Endothelial cell of umbilical vein (primary cell): ENCODE data around the gene CLSTN2. TPM values are rescaled to one million over a fixed set of nuclear protein-coding genes. Genes with fewer than 3 reads are reported as not detected.

ENCODE experiments used
- BruUV-seq: library from RNA; stranded (reverse); fragments of 400-500 nt; replicated peaks from 2 replicates; lab custom pipeline; 2021; lab: Mats Ljungman, UMichigan
- CTCF ChIA-PET: fragments of 300-600, 350-600 bp; sonication (Branson Sonifier 250); formaldehyde crosslinking; loops from one replicate; lab custom pipeline; 2021; ENCODE audit warnings: antibody characterized with exemption, inconsistent platforms; lab: Charles Lee
- POLR2A ChIA-PET: fragments of 300-600, 350-600 bp; sonication (Branson Sonifier 250); formaldehyde crosslinking; loops from one replicate; lab custom pipeline; 2021; ENCODE audit warnings: antibody characterized with exemption, inconsistent platforms; lab: Charles Lee
- DNase-seq: peaks from one replicate; pipeline ENCODE4 v3.0.0-alpha.2; 2011; ENCODE audit warnings: low read depth, low spot score
- FAIRE-seq: peaks from 2 replicates; lab custom pipeline; 2011; peaks lifted over from hg19 to GRCh38; lab: Jason Lieb, UNC
- H2AFZ ChIP-seq: 2 replicates; pipeline ENCODE4 v1.6.0; 2012; ENCODE audit warnings: low read depth, low read length, control low read depth, inconsistent platforms
- H3K27ac ChIP-seq: 2 replicates; pipeline ENCODE4 v1.5.1; 2011; ENCODE audit warnings: low read depth, mild to moderate bottlenecking, control low read depth, low read length, moderate library complexity; ENCODE audit not compliant: insufficient read depth
- H3K27me3 ChIP-seq, 2 experiments: 2 replicates each; pipeline versions ENCODE4 v1.6.0 to v1.6.1; 2011; ENCODE audit warnings: low read length in 2 of 2, mixed read lengths in 1 of 2; ENCODE audit not compliant: control insufficient read depth in 2 of 2, insufficient read depth in 2 of 2
- H3K36me3 ChIP-seq, 2 experiments: 2 replicates in 1 of 2; 3 replicates in 1 of 2; pipeline ENCODE4 v1.5.1; 2011; ENCODE audit warnings: low read length in 2 of 2, mild to moderate bottlenecking in 1 of 2, moderate library complexity in 1 of 2; ENCODE audit not compliant: control insufficient read depth in 2 of 2, insufficient read depth in 2 of 2; ENCODE audit errors: extremely low read depth in 1 of 2
- H3K4me1 ChIP-seq: 3 replicates; pipeline ENCODE4 v1.5.1; 2011; ENCODE audit warnings: mild to moderate bottlenecking, low read length; ENCODE audit not compliant: control insufficient read depth, insufficient read depth; ENCODE audit errors: extremely low read depth
- H3K4me2 ChIP-seq: 2 replicates; pipeline ENCODE4 v1.6.1; 2011; ENCODE audit warnings: low read length, control low read depth, mixed read lengths; ENCODE audit not compliant: insufficient read depth
- H3K4me3 ChIP-seq, 3 experiments: fragments of 200-600 bp in 1 of 3; sonication (generic), shearing (Covaris generic) in 1 of 3; replicated peaks in 1 of 3; 2 replicates each; pipeline ENCODE4 v1.5.1; 2011 to 2016; ENCODE audit warnings: control low read depth in 3 of 3, low read length in 3 of 3, mild to moderate bottlenecking in 2 of 3, inconsistent platforms in 1 of 3, low read depth in 1 of 3, moderate library complexity in 1 of 3; ENCODE audit not compliant: insufficient read depth in 1 of 3
- H3K79me2 ChIP-seq: 2 replicates; pipeline ENCODE4 v1.6.0; 2012; ENCODE audit warnings: low read length, inconsistent platforms; ENCODE audit not compliant: control insufficient read depth, insufficient read depth
- H3K9ac ChIP-seq: replicated peaks from 2 replicates; pipeline ENCODE3; 2011; ENCODE audit warnings: low read length, control low read depth; ENCODE audit not compliant: insufficient read depth; ENCODE audit errors: extremely low read depth
- H3K9me1 ChIP-seq: replicated peaks from 3 replicates; pipeline ENCODE4 v1.6.0; 2011; ENCODE audit warnings: mild to moderate bottlenecking, low read length; ENCODE audit not compliant: control insufficient read depth, insufficient read depth; ENCODE audit errors: extremely low read depth
- H3K9me3 ChIP-seq: replicated peaks from 2 replicates; pipeline ENCODE4 v1.5.1; 2012; ENCODE audit warnings: low read length, inconsistent platforms; ENCODE audit not compliant: control insufficient read depth, insufficient read depth
- H4K20me1 ChIP-seq: replicated peaks from 2 replicates; pipeline ENCODE3; 2011; ENCODE audit warnings: mild to moderate bottlenecking, low read length; ENCODE audit not compliant: control insufficient read depth, insufficient read depth; ENCODE audit errors: extremely low read depth
- EZH2 ChIP-seq: IDR thresholded peaks from 2 replicates; pipeline ENCODE4 v1.6.1; 2012; ENCODE audit warnings: borderline replicate concordance, low read depth, mild to moderate bottlenecking, moderate library complexity, low read length, inconsistent platforms; ENCODE audit not compliant: severe bottlenecking
- FOS ChIP-seq: IDR thresholded peaks from 2 replicates; pipeline ENCODE4 v1.6.1; 2011; ENCODE audit warnings: mild to moderate bottlenecking, low read length, moderate library complexity, borderline replicate concordance; ENCODE audit not compliant: insufficient read depth
- GATA2 ChIP-seq: IDR thresholded peaks from 2 replicates; pipeline ENCODE4 v1.7.0; 2011; ENCODE audit warnings: low read depth, mild to moderate bottlenecking, moderate library complexity, mixed read lengths, low read length; ENCODE audit not compliant: insufficient read length, insufficient read depth
- JUN ChIP-seq: IDR thresholded peaks from 2 replicates; pipeline ENCODE4 v1.6.1; 2011; ENCODE audit warnings: borderline replicate concordance, low read depth; ENCODE audit not compliant: insufficient read length, insufficient read depth
- MYC ChIP-seq: IDR thresholded peaks from one replicate; pipeline ENCODE4 v1.6.1; 2011; ENCODE audit warnings: mild to moderate bottlenecking, low read depth, low read length
- POLR2A ChIP-seq: IDR thresholded peaks from 2 replicates; pipeline ENCODE4 v1.6.1; 2012; ENCODE audit warnings: low read depth, mild to moderate bottlenecking, control low read depth, low read length
- POLR2AphosphoS5 ChIP-seq: IDR thresholded peaks from 2 replicates; pipeline ENCODE4 v1.6.1; 2012; ENCODE audit warnings: low read depth, mild to moderate bottlenecking, control low read depth, low read length, moderate library complexity; ENCODE audit not compliant: insufficient read depth
- dilution Hi-C: fragments of 300-500 bp; cut with MboI; formaldehyde crosslinking; loops from one replicate; pipeline ENCODE4 v1.15.0; 2019; ENCODE audit warnings: low sequenced_read_pairs; ENCODE audit not compliant: extremely low pct_ligation_motif_present
- intact Hi-C: fragments of 100-400 bp; cut with micrococcal nuclease; formaldehyde crosslinking; loops from one replicate; pipeline ENCODE4 v1.10.0; 2022
- polyA plus RNA-seq, 4 experiments: library from polyadenylated mRNA; depleted of rRNA in 3 of 4; stranded (reverse) in 3 of 4; unstranded in 1 of 4; fragments of >200 nt; gene quantifications; 2 replicates each; pipeline versions ENCODE4 v1.2.1 to v1.2.3, GENCODE V29; 2011 to 2012; ENCODE audit warnings: missing spikeins in 1 of 4
- total RNA-seq: library from RNA; stranded (reverse); gene quantifications from 2 replicates; pipeline ENCODE4 v1.2.3, GENCODE V29; 2021
- TF ChIP-seq, protein P1 (sequence below), 2 donors: IDR thresholded peaks; 1 replicate in 1 of 2; 2 replicates in 1 of 2; pipeline ENCODE4 v1.5.1; 2011; ENCODE audit warnings: low read length in 2 of 2, mild to moderate bottlenecking in 2 of 2, moderate library complexity in 2 of 2, control low read depth in 1 of 2, inconsistent platforms in 1 of 2, low read depth in 1 of 2; ENCODE audit not compliant: insufficient read depth in 1 of 2; ENCODE audit errors: extremely low read depth in 1 of 2
- TF ChIP-seq, protein P2 (sequence below): IDR thresholded peaks from 2 replicates; pipeline ENCODE4 v1.6.1; 2011; ENCODE audit not compliant: insufficient read depth, insufficient read length

The CLSTN2 gene
- total and polyA plus RNA-seq, 2 donors (not counting 3 experiments of a cell fraction or from before 2014, with no cell fraction given), result 0.26 to 0.38 TPM

- FAIRE-seq, result no peak
- Histone ChIP-seq H3K36me3 (no peaks in the 10 kb centered on the region), H3K27ac (no peak overlapping the region), H3K4me2 (no peak overlapping the region), H3K4me3 (no peak overlapping the region), H3K27me3 (no peaks in the 10 kb centered on the region), H3K9me1 (no peaks in the 10 kb centered on the region), H4K20me1 (no peaks in the 10 kb centered on the region), H2AFZ (no peak overlapping the region), H3K79me2 (no peaks in the 10 kb centered on the region), H3K9me3 (no peaks in the 10 kb centered on the region), H3K4me1 (no peaks in the 10 kb centered on the region), H3K9ac (no peak overlapping the region)
- ChIA-PET POLR2A (no interaction called here), CTCF (no interaction called here)
- no peak for DNase-seq
- dilution Hi-C loops (no loop called here), intact Hi-C loops (loop anchor here (10.0 kb wide), 1 partner anchor 699 kb away; no protein-coding TSS in a partner anchor)
- TF ChIP-seq, protein P1, sequence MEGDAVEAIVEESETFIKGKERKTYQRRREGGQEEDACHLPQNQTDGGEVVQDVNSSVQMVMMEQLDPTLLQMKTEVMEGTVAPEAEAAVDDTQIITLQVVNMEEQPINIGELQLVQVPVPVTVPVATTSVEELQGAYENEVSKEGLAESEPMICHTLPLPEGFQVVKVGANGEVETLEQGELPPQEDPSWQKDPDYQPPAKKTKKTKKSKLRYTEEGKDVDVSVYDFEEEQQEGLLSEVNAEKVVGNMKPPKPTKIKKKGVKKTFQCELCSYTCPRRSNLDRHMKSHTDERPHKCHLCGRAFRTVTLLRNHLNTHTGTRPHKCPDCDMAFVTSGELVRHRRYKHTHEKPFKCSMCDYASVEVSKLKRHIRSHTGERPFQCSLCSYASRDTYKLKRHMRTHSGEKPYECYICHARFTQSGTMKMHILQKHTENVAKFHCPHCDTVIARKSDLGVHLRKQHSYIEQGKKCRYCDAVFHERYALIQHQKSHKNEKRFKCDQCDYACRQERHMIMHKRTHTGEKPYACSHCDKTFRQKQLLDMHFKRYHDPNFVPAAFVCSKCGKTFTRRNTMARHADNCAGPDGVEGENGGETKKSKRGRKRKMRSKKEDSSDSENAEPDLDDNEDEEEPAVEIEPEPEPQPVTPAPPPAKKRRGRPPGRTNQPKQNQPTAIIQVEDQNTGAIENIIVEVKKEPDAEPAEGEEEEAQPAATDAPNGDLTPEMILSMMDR (IDR thresholded peaks at IDR 0.05; ENCODE audit: extremely low read depth in 1 of 2, insufficient read depth in 1 of 2, low read depth in 1 of 2, low read length in 2 of 2), result no peak
- TF ChIP-seq FOS, result no peak
- TF ChIP-seq JUN, result no peak
- no peak for TF ChIP-seq MYC
- TF ChIP-seq, protein P2, sequence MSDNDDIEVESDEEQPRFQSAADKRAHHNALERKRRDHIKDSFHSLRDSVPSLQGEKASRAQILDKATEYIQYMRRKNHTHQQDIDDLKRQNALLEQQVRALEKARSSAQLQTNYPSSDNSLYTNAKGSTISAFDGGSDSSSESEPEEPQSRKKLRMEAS, result no peak
- TF ChIP-seq GATA2, result no peak
- no peak for TF ChIP-seq EZH2
- no peak for TF ChIP-seq POLR2AphosphoS5
- TF ChIP-seq POLR2A, result no peak
- BruUV-seq, result no TSS peak
Observed at GRCh38 chr3:140223631-140224030, 288.6 kb downstream of the CLSTN2 start.
